Fibroblast of the aortic adventitia (primary cell): ENCODE data around the gene KIF1A. TPM values are rescaled to one million over a fixed set of nuclear protein-coding genes. Genes with fewer than 3 reads are reported as not detected.
"Not testable (repeated sequence)": the region's sequence is repeated elsewhere in the genome, so short reads cannot be mapped to it uniquely, and the experiment has no call there.

Experiments used
- DNase-seq: peaks from one replicate; pipeline ENCODE4 v3.0.0-alpha.2; 2010; ENCODE audit warnings: low read depth
- H3K4me3 ChIP-seq: 2 replicates; pipeline ENCODE4 v1.5.1; 2011; ENCODE audit warnings: low read depth, mild to moderate bottlenecking, control low read depth, low read length, moderate library complexity
- total RNA-seq: library from RNA; depleted of rRNA; stranded (reverse); fragments of >200 nt; gene quantifications from 2 replicates; pipeline ENCODE4 v1.2.3, GENCODE V29; 2012; ENCODE audit warnings: low replicate concordance
- TF ChIP-seq, protein P1 (sequence below): IDR thresholded peaks from 2 replicates; pipeline ENCODE4 v1.5.1; 2011; ENCODE audit warnings: mild to moderate bottlenecking, low read length, control low read depth, inconsistent platforms; ENCODE audit not compliant: insufficient read depth

Gene KIF1A
- total RNA-seq, 1 donor: under 0.01 TPM

DNA sequence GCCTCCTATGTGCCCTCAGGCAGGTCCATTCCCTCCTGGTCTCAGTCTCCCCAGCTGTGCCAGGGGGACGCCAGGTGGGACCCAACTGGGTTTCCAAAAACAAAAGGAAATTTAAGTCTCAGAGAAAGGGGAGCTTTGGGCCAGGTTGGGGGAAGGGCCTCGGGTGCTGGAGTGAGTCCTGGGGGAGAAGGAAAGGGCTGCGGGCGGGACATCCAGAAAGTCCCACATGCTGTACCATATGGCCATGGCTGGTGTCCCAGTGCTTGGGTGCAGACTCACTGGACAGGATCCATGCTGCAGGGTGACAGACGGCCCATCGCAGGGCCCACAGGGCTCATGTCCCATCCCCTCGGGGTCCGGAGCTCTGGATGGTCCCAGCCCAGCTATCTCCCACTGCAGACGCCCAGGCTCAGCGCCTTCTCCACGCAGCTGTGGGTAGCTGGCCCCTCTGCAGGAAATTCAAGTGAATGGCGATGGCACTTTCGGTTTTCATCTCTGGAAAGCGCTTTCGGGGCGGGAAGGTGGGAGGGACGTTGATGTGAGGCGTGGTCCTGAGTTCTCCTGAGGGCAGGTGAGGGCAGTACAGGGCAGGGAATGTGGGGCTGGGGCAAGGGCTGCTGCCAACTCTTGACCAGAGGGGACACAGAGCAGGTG is 129.5 kb downstream of the KIF1A start:
- not testable (repeated sequence) for DNase-seq, H3K4me3 ChIP-seq

DNA sequence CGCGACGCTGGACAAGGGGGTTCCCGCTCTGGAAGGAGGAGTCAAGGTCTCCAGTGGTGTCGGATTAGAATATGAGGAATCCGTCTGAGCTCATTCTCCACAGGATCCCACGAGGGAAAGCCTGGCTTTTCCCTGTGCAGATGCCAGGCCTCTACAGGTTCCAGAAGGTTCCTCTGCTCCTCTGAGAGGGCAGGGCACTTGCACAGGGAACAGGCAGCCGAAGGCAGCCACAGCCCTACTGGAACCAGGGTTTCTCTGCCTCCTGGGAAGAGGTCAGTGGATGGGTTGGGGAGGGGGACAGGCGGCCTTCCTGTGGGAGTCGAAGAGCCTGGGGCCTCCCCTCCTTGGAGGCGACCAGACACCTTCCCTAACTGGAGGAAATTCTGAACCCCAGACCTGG is 130.0 kb downstream of the KIF1A start:
- DNase-seq: no peak
- TF ChIP-seq, protein P1, sequence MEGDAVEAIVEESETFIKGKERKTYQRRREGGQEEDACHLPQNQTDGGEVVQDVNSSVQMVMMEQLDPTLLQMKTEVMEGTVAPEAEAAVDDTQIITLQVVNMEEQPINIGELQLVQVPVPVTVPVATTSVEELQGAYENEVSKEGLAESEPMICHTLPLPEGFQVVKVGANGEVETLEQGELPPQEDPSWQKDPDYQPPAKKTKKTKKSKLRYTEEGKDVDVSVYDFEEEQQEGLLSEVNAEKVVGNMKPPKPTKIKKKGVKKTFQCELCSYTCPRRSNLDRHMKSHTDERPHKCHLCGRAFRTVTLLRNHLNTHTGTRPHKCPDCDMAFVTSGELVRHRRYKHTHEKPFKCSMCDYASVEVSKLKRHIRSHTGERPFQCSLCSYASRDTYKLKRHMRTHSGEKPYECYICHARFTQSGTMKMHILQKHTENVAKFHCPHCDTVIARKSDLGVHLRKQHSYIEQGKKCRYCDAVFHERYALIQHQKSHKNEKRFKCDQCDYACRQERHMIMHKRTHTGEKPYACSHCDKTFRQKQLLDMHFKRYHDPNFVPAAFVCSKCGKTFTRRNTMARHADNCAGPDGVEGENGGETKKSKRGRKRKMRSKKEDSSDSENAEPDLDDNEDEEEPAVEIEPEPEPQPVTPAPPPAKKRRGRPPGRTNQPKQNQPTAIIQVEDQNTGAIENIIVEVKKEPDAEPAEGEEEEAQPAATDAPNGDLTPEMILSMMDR: no peak
- no peak overlapping the region for H3K4me3 ChIP-seq

DNA sequence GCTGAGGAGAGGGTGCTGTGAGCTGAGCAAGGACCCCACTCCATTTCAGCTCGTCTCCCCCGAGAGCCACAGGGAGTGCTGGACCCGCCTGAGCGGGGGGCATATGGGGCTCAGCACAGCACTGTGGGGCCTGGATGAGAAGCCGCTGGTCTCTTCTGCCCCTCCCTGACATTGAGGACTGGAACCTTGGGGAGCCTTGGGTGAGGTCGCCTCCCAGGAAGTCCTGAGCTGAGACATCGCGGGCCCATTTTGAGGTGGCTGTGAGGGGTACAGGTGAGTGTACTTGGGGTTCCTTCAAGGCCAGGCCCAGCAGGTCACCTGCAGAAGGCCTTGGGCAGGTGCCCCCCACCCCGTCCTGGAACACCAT is 131.5 kb downstream of the KIF1A start:
- TF ChIP-seq, protein P1: no peak
- no peak for DNase-seq
- H3K4me3 ChIP-seq: no peak overlapping the region

DNA sequence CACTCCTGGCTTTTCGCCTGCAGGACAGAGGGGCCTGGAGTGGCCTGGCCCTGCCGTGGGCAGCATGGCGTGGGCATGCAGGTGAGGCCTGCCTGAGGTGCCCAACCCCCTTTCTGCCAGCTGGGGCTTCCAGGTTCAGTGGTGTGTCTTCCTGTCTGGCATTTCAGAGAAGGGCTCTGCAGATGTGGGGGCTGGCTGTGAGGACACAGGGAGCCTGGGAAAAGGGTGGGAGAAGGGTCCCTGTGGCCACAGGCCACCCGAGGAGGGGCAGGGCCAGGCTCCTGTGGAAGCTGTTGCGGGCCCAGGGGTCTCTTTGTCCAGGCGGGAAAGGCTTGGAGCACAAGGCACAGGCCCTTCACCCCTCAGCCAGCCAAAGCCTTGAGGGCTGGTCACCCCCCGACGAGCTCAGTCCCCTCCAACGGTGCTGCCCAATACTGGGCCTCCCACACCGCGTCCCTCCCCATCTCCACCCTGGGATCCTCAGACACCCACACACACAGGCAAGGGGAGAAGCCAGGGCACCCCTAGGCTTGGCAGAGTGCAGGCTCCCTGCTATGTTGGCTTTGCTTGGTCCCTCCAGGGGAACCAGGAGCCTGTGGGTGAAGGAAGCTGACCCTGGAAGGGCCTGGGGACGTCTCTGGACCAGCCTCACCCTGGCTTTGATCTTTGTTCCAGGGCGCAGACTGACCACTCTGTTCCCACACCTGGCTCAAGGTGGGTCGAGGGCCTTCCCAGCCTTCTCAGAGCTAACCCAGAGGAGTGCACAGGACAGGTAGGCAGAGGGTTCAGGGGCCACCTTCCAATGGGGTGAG is 132.1 kb downstream of the KIF1A start:
- no peak overlapping the region for H3K4me3 ChIP-seq
- no peak for DNase-seq
- TF ChIP-seq, protein P1: no peak

DNA sequence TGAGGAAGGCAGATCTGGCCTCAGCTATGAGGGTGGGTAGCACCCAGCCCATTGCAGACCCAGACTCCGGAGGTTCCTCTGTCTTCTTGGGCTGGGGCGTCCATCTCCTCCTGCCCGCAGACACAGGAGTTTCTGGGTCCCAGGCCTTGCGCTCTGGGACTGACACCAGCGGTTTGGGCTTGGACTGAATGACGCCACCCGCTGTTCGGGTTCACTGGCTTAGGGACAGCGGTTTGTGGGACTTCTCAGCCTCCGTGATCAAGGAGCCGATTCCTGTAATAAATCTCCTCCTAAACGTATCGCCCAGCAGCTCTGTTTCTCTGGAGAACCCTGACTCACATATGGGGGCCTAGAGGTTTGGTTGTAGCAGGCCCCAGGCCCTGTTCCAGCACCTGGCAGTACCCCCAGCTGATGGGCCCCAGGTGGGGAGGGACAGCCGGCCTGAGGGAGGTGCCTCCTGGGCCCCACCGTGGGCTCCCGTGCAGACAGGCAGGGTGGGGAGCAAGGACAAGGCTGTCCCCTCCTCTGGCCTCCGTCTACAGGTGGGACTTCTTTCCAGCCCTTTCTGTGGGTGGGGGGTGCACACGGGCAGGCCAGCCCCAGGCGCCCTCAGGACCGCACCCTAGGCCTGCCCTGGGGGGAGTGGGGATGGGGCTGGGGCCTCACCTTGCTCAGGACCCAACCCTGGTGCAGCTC is 132.8 kb downstream of the KIF1A start:
- DNase-seq: no peak
- TF ChIP-seq, protein P1: no peak
- no peak overlapping the region for H3K4me3 ChIP-seq

DNA sequence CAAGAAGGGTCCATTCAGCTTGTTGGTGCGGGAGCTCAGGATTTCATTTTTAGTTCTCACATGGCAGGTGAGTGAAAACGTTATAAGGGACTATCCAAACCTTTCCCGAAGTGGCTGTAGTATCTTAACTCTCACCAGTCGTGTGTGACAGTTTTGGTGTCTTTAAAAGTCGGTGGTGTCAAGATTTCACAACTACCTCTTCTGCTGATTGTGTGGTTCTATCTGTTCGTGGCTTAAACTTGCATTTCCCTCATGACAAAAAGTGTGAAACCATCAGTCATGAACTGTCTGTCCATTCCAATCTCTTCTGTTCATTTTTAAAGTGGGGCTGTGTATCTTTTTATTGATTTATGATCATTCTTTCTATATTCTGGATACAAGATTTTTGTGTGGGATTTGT is 133.6 kb downstream of the KIF1A start:
- DNase-seq: no peak
- TF ChIP-seq, protein P1: no peak
- no peak overlapping the region for H3K4me3 ChIP-seq

DNA sequence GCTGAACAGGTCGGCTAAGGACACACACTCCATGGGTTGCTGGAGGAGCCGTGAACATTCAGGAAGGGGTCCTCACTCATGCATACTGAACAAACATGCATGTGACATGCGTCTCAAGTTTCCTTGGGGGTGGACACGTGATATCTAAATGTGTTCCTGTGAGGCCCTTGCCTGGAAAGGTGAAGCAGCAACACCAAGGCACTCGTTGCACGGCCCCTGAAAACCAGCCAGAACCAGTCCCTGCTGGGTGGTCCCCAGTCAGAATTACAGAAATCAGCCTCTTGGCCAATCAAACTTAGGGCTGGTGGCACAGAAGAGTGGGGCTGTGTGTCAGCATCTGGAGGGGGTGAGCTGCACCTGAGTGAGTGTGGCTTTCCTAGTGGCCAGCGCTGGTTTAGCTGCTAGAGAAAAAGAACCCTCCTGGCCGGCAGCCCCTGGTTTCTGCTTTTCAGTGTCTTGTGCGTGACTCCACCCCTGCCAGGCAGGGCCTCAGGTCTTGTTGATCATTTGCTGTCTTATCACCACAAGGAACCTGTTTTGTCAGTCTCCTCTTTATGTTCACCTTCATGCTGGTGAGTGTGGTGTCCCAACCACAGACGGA is 134.1 kb downstream of the KIF1A start:
- no peak for DNase-seq
- TF ChIP-seq, protein P1: no peak
- no peak overlapping the region for H3K4me3 ChIP-seq

DNA sequence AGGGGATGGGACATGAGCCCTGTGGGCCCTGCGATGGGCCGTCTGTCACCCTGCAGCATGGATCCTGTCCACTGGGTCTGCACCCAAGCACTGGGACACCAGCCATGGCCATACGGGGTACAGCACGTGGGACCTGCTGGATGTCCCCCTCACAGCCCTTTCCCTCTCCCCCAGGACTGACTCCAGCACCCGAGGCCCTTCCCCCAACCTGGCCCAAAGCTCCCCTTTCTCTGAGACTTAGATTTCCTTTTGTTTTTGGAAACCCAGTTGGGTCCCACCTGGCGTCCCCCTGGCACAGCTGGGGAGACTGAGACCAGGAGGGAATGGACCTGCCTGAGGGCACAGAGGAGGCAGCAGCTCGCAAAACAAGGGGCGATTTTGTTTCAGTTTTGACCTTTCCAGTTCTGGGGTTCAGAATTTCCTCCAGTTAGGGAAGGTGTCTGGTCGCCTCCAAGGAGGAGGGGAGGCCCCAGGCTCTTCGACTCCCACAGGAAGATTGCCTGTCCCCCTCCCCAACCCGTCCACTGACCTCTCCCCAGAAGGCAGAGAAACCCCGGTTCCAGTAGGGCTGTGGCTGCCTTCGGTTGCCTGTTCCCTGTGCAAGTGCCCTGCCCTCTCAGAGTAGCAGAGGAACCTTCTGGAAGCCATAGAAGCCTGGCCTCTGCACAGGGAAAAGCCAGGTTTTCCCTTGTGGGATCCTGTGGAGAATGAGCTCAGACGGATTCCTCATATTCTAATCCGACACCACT is 135.9 kb downstream of the KIF1A start:
- not testable (repeated sequence) for H3K4me3 ChIP-seq, DNase-seq

DNA sequence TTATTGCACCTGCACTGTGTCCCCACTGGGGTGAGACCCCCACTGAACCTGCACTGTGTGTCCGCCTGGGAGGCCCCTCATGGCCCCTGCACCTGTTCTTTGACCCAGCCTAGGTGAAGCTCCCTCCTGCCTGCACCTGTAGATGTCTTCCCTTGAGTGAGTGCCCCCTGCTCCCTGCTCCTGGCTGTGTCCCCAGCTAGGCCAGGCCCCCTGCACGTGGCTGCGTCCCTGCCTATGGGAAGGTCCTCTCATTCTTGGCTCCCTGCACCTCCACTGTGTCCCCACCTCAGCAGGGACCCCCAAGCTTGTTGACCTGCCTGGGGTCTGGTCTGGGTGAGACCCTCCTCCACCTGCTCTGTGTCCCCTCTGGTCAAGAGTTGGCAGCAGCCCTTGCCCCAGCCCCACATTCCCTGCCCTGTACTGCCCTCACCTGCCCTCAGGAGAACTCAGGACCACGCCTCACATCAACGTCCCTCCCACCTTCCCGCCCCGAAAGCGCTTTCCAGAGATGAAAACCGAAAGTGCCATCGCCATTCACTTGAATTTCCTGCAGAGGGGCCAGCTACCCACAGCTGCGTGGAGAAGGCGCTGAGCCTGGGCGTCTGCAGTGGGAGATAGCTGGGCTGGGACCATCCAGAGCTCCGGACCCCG is 136.6 kb downstream of the KIF1A start:
- not testable (repeated sequence) for DNase-seq, H3K4me3 ChIP-seq
